LNCaP clone FGC (cell line): ENCODE results near the gene MAP4.

Experiments used
- DNase-seq: peaks from one replicate; pipeline ENCODE4 v3.0.0-alpha.2; 2011; ENCODE audit warnings: low read depth
- H3K4me3 ChIP-seq: 2 replicates; pipeline ENCODE4 v1.5.1; 2011; ENCODE audit warnings: mild to moderate bottlenecking, low read depth, low read length, control low read depth
- TF ChIP-seq, protein P1 (sequence below): IDR thresholded peaks from 2 replicates; pipeline ENCODE4 v1.5.1; 2012; ENCODE audit warnings: mild to moderate bottlenecking; ENCODE audit not compliant: control insufficient read depth, insufficient read depth; ENCODE audit errors: extremely low read depth

MAP4 gene

DNA sequence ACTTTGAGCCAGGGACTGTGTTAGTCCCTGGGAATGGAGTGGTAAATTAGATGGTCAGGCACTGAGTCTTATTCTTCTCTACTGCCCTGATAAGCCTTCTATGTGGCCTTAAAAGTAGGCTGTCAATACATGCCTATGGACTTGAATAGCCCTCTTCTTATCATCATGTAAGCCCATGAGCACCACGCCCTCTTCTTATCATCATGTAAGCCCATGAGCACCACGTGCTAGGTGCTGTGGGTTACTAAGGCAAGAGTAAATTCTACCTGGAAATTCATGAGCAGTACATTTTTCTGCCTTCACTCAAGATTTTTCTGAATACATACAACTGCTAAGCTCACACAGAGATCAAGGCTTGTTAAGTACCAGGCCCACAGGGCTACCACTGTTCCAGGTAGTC lies 144.8 kb downstream of the MAP4 start:
- DNase-seq = no peak
- H3K4me3 ChIP-seq = no peak overlapping the region
- TF ChIP-seq, protein P1, sequence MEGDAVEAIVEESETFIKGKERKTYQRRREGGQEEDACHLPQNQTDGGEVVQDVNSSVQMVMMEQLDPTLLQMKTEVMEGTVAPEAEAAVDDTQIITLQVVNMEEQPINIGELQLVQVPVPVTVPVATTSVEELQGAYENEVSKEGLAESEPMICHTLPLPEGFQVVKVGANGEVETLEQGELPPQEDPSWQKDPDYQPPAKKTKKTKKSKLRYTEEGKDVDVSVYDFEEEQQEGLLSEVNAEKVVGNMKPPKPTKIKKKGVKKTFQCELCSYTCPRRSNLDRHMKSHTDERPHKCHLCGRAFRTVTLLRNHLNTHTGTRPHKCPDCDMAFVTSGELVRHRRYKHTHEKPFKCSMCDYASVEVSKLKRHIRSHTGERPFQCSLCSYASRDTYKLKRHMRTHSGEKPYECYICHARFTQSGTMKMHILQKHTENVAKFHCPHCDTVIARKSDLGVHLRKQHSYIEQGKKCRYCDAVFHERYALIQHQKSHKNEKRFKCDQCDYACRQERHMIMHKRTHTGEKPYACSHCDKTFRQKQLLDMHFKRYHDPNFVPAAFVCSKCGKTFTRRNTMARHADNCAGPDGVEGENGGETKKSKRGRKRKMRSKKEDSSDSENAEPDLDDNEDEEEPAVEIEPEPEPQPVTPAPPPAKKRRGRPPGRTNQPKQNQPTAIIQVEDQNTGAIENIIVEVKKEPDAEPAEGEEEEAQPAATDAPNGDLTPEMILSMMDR = no peak

DNA sequence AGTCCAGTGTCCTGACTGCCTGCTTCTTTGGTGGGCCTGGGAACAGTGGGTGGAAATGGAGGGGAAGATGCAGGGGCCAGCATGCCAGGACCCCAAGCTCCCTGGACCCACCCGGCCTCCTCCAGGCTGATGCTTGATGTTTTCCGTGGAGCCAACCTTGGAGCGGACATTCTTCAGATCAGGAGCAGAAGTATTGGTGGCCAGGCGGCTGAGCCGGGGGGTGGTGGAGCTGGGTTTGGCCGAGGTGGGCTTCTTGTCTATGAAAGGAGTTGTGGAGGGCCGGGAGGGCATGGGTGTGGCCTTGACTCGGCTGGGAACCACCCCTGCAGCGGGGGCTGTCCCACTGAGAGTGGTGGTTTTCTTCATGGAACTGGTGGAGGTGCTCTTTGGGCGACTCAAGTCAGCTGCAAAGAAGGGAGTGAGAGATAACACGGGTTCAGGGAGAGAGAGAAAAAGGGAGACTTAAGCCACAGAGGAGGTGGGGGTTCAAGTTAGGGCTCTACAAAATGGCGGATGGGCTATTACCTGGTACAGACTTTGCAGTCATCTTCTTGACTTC lies 145.4 kb downstream of the MAP4 start:
- TF ChIP-seq, protein P1 = no peak
- H3K4me3 ChIP-seq = no peak overlapping the region
- DNase-seq = no peak

DNA sequence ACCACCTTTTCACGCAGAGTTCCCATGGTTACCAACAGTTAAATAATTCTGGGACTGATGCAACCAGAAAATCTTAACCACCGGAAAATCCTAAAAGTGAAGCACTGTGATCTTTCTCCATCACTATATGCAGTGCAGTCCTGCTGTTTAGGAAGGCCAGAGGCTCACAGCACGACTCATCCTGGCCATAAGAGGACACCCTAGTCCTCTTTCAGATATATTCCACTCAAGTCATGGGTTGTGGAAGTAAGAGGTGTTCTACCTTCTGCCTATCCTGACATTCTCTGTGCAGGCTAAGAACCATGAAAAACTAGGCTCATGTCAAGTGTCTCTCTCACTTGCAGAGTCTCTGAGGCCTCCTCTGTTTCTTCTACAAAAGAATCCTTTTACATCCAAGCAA lies 146.1 kb downstream of the MAP4 start:
- H3K4me3 ChIP-seq = no peak overlapping the region
- DNase-seq = no peak
- TF ChIP-seq, protein P1 = no peak

DNA sequence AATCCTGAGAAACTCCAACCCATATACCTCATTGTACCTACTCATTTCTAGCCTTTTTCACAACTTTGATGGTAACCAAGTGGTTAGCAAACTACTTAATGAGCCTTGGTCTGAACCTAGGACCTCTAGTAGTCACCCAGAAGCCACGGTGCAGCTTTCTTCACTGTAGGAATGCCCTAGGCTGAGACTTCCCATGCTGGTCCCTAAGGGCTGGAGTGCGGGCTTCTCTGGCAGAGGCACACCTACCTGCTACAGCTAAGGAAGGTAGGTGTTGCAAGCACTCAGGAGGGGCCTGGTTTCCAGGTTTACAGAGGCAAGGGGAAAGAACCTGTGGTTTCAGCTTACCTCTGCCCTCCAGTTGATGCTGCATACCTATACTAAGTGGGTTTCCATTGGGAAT lies 147.9 kb downstream of the MAP4 start:
- TF ChIP-seq, protein P1 = no peak
- H3K4me3 ChIP-seq = no peak overlapping the region
- DNase-seq = no peak

DNA sequence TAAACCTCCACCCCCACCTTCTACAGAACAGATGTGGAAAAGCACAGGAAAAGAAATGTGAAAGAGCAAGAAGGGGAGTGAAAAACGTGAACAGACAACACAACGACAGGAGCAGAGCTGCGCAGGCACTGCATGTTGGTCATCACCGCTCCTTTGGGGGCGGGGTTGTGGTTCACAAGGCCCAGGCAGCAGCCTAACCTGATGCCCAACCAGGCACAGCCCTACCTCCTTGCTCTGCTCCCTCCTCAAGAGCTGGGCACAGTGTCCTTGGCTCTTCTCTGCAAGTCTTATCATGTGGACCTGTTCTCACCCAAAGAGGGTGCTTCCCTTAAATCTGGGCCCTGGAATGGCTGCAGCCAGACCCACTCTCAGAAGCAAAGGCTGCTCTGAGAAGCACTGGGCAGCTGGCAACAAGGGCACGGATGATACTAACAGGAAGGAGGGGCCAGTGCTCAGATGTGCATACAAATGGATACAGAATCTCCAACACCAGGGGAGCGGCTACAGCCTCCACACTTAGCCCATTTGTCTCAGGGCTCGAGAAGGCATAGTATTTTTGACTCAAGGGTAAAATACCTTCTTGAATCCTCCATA lies 148.7 kb downstream of the MAP4 start:
- no peak for DNase-seq
- H3K4me3 ChIP-seq = no peak overlapping the region
- TF ChIP-seq, protein P1 = no peak

DNA sequence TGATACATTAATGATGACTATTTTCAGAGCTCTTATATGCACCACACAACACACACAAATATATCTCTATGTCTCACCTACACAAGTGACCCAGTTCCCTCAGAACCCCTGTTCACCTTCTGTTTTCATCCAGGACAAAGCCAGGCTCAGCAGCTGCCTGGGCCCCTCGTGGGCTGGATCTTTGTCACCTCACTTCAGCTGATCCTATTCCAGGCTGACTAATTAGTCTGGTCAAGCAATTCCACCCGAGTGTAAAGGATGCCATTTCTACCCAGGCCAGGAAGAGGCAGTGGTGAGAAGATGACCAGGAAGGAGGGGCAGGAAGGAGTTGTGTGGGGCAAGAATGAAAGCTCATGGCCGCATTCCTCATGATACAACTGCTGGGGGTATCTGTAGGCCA lies 151.0 kb downstream of the MAP4 start:
- DNase-seq = no peak
- TF ChIP-seq, protein P1 = no peak
- H3K4me3 ChIP-seq = no peak overlapping the region
